Kidney epithelial cell (primary cell): ENCODE data around the gene HOXA10. TPM values are rescaled to one million over a fixed set of nuclear protein-coding genes. Genes with fewer than 3 reads are reported as not detected.

Experiments used
- DNase-seq: peaks from one replicate; pipeline ENCODE4 v3.0.0-alpha.2; 2010; ENCODE audit warnings: low read depth
- H3K27me3 ChIP-seq: 2 replicates; pipeline ENCODE4 v1.6.0; 2011; ENCODE audit warnings: low read length; ENCODE audit not compliant: control insufficient read depth, insufficient read depth
- H3K36me3 ChIP-seq: 2 replicates; pipeline ENCODE4 v1.5.1; 2011; ENCODE audit warnings: low read length; ENCODE audit not compliant: control insufficient read depth, insufficient read depth
- H3K4me3 ChIP-seq: 2 replicates; pipeline ENCODE4 v1.5.1; 2011; ENCODE audit warnings: low read depth, mild to moderate bottlenecking, control low read depth, low read length
- total RNA-seq: library from RNA; depleted of rRNA; stranded (reverse); fragments of >200 nt; gene quantifications from 2 replicates; pipeline ENCODE4 v1.2.3, GENCODE V29; 2015
- TF ChIP-seq, protein P1 (sequence below): IDR thresholded peaks from 2 replicates; pipeline ENCODE4 v1.5.1; 2011; ENCODE audit warnings: mild to moderate bottlenecking, moderate library complexity, low read length, control low read depth, inconsistent platforms; ENCODE audit not compliant: insufficient read depth, poor library complexity, severe bottlenecking

The HOXA10 gene
- total RNA-seq, 1 donor from 2014 or later = 29.1 TPM

DNA sequence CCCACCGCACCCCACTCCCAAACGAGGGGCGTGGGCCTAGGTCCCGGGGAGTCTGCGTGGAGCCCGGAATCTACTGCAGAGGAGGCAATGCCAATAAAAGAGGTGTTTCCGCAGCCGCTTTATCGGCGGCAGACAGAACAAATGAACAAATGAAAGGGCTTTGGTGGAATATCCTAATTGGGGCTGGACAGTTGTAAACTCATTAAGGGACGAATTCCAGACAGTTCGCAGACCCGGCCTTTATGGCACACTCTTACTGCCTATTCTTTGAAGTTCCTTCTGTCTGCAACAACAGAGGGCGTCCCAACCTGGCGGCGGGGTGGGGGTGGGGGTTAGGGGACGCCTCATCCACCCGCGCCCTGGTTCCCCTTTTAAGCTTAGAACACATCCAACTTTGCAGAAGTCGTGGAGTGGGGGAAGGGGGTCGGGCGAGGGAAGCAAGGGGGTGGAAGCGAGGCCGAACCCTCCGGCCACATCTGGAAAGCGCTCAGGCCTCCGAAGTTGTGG lies 12.9 kb downstream of the HOXA10 start:
- peak overlapping the region; percentile 72 for H3K4me3 ChIP-seq
- no peak for DNase-seq
- TF ChIP-seq, protein P1, sequence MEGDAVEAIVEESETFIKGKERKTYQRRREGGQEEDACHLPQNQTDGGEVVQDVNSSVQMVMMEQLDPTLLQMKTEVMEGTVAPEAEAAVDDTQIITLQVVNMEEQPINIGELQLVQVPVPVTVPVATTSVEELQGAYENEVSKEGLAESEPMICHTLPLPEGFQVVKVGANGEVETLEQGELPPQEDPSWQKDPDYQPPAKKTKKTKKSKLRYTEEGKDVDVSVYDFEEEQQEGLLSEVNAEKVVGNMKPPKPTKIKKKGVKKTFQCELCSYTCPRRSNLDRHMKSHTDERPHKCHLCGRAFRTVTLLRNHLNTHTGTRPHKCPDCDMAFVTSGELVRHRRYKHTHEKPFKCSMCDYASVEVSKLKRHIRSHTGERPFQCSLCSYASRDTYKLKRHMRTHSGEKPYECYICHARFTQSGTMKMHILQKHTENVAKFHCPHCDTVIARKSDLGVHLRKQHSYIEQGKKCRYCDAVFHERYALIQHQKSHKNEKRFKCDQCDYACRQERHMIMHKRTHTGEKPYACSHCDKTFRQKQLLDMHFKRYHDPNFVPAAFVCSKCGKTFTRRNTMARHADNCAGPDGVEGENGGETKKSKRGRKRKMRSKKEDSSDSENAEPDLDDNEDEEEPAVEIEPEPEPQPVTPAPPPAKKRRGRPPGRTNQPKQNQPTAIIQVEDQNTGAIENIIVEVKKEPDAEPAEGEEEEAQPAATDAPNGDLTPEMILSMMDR = no peak
- peaks cover 4% of the 10 kb centered on the region for H3K36me3 ChIP-seq
- H3K27me3 ChIP-seq = no peaks in the 10 kb centered on the region

DNA sequence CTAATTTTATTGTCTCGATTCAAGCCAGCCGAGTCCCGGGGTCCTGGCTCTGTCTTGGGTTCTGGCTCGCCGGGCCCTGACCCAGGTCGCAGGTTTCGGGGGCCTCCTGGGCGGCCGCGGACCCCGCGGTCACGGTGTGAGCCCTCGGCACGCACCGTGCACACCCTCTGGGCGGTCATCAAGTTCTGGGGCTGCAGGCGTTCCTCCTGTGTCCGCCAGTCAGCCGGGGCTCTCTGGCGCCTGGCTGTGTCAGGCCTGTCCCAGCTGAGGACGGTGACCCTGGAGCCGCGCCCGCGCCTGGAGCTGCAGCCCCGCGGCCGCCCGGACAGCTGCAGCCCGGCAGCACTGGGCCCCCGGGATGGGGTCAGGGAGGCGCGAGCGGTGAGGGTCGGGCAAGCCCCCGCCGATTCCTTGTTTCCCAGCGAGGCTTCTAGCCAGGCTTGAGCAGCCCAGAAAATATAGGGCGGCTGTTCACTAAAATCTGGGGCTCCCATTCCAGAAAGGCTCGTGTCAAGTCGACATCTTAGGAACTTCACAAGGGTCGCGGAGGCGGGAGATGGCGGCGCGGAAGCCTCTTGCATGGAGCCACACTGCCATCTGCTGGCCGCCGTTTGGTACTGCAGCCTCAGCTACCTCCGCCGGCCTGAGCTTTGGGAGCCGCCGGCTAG lies 13.4 kb downstream of the HOXA10 start:
- peak overlapping the region; percentile 72 for H3K4me3 ChIP-seq
- TF ChIP-seq, protein P1 = peak; percentile 94
- DNase-seq = no peak
- peaks cover 4% of the 10 kb centered on the region for H3K36me3 ChIP-seq
- H3K27me3 ChIP-seq = no peaks in the 10 kb centered on the region

DNA sequence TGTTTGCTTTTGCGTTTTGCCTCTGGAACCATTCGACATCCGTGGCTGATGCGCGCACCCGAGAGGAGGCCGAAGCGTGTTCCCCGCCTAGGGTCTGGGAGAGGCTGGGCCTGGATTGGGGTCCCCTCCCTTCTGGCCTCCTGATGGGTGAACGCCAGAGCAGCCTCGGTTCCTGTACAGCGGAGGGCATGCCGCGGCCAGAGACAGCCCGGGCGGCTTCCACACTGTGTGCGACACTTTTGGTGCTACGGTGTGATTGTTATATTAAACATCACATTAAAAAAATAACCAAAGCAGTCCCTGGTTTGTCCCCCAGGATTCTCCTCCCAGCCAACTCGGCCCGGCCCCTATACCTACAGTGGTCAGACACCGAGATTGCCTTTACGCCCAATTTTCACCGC lies 14.0 kb downstream of the HOXA10 start:
- no peaks in the 10 kb centered on the region for H3K27me3 ChIP-seq

DNA sequence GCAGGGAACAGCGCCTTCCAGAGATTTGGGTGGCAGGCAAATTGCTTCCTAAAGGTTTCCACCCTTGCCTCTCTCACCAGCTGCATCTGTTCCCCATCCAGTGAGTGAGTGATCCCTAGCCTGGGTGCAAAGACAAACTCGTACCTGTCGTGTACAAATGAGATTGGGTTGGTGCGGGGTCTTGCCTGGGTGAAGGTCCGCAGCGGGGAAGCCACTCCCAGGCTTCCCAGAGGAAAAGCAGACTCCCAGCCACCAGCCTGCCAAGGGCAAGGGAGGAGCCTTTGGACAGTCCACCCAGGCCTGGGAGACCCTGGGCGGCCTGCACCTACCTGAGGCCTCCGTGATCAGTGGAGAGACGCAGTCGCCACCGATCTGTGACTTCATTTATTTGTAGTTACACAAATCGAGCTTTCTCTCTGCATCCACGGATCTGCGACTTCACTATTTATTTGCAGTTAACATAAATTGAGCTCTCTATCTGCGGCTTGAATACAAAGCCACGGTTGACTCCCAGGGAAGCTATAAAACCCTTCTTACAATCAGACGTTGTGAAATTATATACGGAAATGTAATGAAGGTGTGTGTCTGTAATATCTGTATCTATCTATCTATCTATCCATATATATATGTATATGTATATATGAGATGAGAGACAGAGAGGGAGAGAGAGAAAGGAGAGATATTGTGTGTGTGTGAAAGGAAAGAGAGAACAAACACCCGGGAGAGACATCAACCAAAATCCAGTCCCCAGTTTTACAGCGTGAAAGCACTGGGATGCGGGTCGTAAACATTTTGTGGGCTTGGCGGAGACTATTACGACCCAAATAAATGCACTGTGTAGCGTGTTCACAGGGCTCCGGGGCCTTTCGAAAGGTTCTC lies 14.6 kb downstream of the HOXA10 start:
- peak overlapping the region; percentile 76 for H3K4me3 ChIP-seq
- TF ChIP-seq, protein P1 = no peak

More for the DNA sequence above, 14.0 kb downstream of the HOXA10 start:
- peak overlapping the region; percentile 72 for H3K4me3 ChIP-seq
- TF ChIP-seq, protein P1 = no peak
- DNase-seq = no peak
- H3K36me3 ChIP-seq = peaks cover 4% of the 10 kb centered on the region

DNA sequence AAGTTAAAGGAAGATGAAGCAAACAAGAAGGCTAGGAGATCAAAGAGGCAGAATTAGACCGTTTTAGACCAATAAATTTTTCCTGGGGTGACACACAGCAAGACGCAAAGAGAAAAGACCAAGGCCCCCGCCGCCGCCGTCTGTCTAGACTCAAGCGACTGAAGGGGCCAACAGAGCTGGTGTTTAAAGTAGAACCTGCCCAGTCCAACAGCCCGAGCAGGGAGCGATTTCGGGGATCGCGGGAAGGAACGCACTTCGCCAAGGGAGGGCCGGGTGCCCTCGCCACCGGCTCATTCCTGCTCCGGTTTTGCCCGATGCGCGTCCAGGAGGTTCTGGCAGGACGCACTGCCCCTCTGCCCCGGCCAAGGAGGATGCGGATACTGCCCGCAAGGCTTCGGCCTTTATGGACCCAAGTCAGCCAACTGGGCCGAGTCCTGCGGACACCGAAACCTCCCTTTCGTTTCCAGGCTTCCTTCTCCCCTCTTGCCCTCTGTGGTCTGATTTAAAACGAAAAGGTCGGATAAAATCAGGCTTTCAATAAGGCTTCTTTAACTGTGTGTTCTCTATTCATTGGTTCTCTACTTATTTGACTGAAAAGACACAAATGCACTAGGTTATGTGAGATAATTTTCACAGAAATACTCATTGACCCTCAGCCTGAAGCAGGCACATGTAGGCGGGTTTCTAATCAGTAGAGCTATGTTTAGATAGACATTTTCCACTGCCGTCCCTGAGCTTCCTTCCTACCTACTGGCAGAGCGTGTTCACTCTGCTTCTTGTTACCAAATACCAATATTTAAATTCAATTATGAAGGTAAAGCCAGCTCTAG lies 15.5 kb downstream of the HOXA10 start:
- H3K27me3 ChIP-seq = no peaks in the 10 kb centered on the region
- TF ChIP-seq, protein P1 = no peak
- DNase-seq = no peak
- H3K4me3 ChIP-seq = peak overlapping the region; percentile 76
- peaks cover 2% of the 10 kb centered on the region for H3K36me3 ChIP-seq

More for the DNA sequence above, 14.6 kb downstream of the HOXA10 start:
- Histone ChIP-seq H3K27me3 (no peaks in the 10 kb centered on the region), H3K36me3 (peaks cover 4% of the 10 kb centered on the region)
- DNase-seq = no peak
